SJSA1 (cell line): ENCODE data around the gene PTK6. TPM values are rescaled to one million over a fixed set of nuclear protein-coding genes. Genes with fewer than 3 reads are reported as not detected.

Experiments used
- DNase-seq, 2 experiments: peaks; one replicate each; pipeline ENCODE4 v3.0.0-alpha.2; 2015 to 2020; ENCODE audit warnings: low spot score in 2 of 2, low read depth in 1 of 2
- H3K27ac ChIP-seq: fragments of 250-450 bp; sonication (Bioruptor Pico); 2 replicates; pipeline ENCODE4 v1.5.1; 2020; ENCODE audit warnings: mild to moderate bottlenecking, moderate library complexity
- H3K27me3 ChIP-seq: fragments of 250-450 bp; sonication (Bioruptor Pico); replicated peaks from 2 replicates; pipeline ENCODE4 v1.5.1; 2020; ENCODE audit warnings: mild to moderate bottlenecking, moderate library complexity
- H3K36me3 ChIP-seq: fragments of 250-450 bp; sonication (Bioruptor Pico); 2 replicates; pipeline ENCODE4 v1.5.1; 2020; ENCODE audit warnings: mild to moderate bottlenecking
- H3K4me1 ChIP-seq: fragments of 250-450 bp; sonication (Bioruptor Pico); replicated peaks from 2 replicates; pipeline ENCODE4 v1.6.1; 2021; ENCODE audit warnings: mild to moderate bottlenecking
- H3K4me3 ChIP-seq: fragments of 250-450 bp; sonication (Bioruptor Pico); 2 replicates; pipeline ENCODE4 v1.5.1; 2020; ENCODE audit warnings: mild to moderate bottlenecking
- H3K9me3 ChIP-seq: fragments of 250-450 bp; sonication (Bioruptor Pico); replicated peaks from 2 replicates; pipeline ENCODE4 v1.5.1; 2020; ENCODE audit warnings: mild to moderate bottlenecking
- total RNA-seq: library from RNA; depleted of rRNA; stranded (reverse); fragments of >200 nt; shearing (Covaris generic); gene quantifications from 2 replicates; pipeline ENCODE4 v1.2.3, GENCODE V29; 2014

The PTK6 gene
- total RNA-seq, 1 experiment from 2014 or later, result not detected

DNA sequence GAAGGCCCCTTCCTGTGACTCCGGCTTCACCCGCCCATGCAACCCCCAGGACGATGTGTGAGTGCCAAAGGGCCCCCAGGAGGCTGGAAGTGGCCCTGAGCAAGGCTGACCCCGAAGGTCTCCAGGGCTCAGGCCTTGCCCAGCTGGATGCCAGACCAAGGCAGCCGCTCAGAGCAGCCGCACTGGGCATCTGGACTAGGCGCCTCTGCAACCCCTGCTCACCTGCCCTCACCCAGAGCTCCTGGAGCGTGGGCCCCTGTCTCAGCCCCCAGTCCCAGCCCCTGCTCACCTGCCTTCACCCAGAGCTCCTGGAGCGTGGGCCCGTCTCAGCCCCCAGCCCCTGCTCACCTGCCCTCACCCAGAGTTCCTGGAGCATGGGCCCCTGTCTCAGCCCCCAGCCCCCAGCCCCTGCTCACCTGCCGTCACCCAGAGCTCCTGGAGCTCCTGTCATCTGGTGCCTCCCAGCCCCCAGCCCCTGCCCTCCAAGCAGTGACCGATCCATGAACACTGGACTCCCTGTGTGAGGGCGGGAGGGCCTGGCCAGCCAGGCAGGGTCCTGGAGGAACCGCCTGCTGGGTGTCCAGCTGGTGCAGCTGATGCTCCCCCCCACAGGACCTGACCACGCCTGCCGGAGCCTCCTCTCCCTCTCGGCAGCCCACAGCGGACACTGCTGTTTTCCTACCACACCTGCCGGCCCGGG is 9.2 kb upstream of the PTK6 start:
- Histone ChIP-seq H3K27me3 (peaks cover 35% of the 10 kb centered on the region), H3K36me3 (no peaks in the 10 kb centered on the region), H3K4me3 (no peak overlapping the region), H3K27ac (no peak overlapping the region), H3K4me1 (no peaks in the 10 kb centered on the region), H3K9me3 (no peaks in the 10 kb centered on the region)
- no peak for DNase-seq

DNA sequence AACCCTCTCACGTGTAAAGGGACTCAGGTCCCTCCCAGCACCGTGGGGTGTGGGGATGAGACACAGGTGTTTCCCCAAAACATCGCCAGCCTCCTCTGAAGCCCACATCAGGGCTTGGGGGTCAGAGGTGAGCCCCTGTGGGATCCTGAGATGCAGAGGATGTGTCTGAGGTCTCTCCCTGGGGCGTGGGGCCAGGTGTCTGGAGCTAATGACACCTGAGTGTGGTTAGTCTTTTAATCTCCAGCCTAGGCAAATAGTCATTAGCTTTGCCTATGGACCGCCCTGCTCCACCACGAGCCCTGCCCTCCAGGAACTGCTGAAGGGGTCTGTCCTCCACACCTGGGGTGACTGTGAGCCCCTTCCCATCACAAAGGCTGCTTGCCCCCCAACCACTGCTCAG is 8.6 kb upstream of the PTK6 start:
- H3K9me3 ChIP-seq, result no peaks in the 10 kb centered on the region
- H3K36me3 ChIP-seq, result no peaks in the 10 kb centered on the region
- no peak overlapping the region for H3K27ac ChIP-seq
- DNase-seq, result no peak
- H3K4me3 ChIP-seq, result no peak overlapping the region
- peaks cover 35% of the 10 kb centered on the region for H3K27me3 ChIP-seq
- peaks cover 1% of the 10 kb centered on the region for H3K4me1 ChIP-seq

DNA sequence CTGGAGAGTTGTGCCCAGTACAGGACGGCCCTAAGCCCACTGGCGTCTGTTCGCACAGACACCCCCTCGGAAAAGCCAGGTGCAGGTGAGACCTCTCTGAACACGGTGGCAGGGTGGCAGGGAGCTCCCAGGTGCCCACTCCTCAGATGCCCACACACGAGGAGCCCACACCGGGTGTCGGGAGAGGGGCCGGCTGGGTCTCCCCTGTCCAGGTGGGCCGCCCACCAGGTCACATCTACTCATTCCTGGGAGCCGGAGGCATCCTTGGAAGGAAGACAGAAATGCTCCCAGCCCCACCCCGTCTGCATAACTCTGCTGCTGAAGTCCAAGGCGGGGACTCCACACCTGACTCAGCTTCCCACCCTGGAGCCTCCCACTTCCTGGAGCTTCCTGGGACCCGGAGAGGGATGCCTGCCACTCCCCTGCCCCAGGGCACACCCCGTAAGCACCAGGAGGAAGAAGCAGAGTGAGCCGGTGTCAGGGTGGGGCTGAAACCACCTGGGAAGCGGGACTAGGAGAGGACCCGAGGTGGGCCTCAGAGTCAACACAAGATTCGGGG is 7.9 kb upstream of the PTK6 start:
- DNase-seq, result no peak
- H3K27me3 ChIP-seq, result peaks cover 35% of the 10 kb centered on the region
- no peaks in the 10 kb centered on the region for H3K9me3 ChIP-seq
- no peak overlapping the region for H3K27ac ChIP-seq
- H3K36me3 ChIP-seq, result no peaks in the 10 kb centered on the region
- no peak overlapping the region for H3K4me3 ChIP-seq
- H3K4me1 ChIP-seq, result peaks cover 7% of the 10 kb centered on the region

DNA sequence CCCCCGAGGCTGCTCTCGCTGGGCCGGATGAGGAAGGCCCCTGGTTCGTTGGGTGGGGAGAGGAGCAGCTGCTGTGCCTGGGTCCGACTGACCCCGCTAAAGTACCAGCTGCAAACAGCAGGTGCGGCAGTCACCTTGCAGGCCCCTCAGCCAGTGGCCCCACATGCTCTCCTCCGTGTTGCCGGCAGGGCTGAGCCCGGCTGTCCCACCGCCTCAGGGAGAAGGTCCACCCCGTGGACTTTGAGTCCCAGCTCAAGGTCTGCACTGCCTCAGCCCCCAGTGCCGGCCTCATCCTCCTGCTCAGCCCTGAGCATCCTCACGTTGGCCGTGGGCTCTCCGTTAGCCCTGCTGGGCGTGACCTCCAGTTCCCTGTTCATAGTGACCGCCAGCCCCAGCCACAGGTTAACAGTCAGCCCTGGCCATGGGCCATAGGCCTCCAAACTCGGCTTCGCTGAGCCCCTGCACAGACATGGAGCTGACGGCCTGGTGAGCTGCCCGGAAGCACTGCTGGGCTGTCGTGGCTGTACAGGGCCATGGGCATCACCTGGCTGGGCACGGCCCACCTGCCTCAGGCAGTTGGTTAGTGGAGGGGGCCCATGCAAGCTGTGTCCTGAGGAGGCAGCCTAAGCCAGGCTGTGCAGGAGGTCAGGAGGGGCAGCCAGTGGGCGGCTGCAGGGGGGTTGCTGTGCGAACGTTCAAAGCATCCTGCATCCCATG is 7.2 kb upstream of the PTK6 start:
- DNase-seq, result no peak
- Histone ChIP-seq H3K4me1 (peaks cover 7% of the 10 kb centered on the region), H3K36me3 (no peaks in the 10 kb centered on the region), H3K27me3 (peaks cover 30% of the 10 kb centered on the region), H3K4me3 (no peak overlapping the region), H3K9me3 (no peaks in the 10 kb centered on the region), H3K27ac (no peak overlapping the region)

DNA sequence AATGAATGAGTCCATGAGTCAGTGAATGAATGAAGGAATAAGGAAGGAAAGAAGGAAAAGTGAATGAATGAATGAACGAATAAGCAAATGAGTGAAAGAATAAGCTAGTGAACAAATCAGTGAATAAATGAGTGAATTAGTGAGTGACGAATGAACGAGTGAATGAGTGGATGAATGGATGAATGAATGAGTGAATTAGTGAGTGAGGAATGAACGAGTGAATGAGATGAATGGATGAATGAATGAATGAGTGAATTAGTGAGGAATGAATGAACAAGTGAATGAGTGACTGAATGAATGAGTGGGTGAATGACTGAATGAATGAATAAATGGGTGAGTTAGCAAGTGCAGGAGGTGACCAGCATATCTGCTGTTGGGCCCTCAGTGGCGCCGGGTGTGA is 6.6 kb upstream of the PTK6 start:
- no peak for DNase-seq
- H3K36me3 ChIP-seq, result no peaks in the 10 kb centered on the region
- H3K4me3 ChIP-seq, result no peak overlapping the region
- H3K4me1 ChIP-seq, result peaks cover 7% of the 10 kb centered on the region
- no peak overlapping the region for H3K27ac ChIP-seq
- peaks cover 27% of the 10 kb centered on the region for H3K27me3 ChIP-seq
- H3K9me3 ChIP-seq, result no peaks in the 10 kb centered on the region

DNA sequence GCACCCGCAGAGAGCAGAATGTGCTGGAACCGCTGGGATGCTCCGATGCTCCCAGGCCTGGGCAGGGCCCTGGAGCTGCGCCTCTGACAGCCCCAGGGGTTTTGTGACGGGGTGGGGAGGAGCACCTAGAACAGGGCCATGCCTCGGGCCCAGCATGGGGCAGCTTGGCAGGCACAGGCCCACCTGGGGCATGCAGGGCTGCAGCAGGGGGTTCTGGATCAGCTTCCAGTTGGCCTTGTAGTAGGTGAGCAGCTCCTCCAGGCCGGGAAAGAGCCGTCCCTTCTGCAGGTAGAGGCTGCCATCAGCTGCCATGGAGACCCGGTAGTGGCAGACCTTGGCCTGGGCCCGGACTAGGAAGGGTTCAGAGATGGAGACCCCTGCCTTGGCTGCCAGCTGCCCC is 6.0 kb upstream of the PTK6 start:
- no peaks in the 10 kb centered on the region for H3K36me3 ChIP-seq
- H3K4me1 ChIP-seq, result peaks cover 7% of the 10 kb centered on the region
- H3K27me3 ChIP-seq, result peaks cover 21% of the 10 kb centered on the region
- no peak overlapping the region for H3K4me3 ChIP-seq
- H3K27ac ChIP-seq, result no peak overlapping the region
- no peaks in the 10 kb centered on the region for H3K9me3 ChIP-seq
- DNase-seq, result no peak

DNA sequence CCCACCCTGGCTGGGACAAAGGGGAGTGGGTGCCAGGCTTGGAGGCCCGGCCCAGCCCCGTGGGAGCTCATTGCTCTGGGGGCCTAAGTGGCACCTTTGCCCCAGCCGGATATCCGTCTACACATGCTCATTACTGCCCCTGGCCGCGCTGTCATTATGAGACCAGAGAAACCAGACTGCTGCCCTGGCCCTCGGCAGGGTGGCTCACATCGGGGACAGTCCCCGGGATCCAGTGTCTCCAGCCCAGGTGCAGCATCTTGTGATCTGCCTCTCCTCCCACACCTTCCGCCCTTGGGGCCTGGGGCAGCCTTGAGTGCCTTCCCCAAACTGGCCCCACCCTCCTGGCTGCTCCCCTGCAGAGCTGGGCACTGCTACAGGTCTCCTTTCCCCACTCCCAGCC is 5.5 kb upstream of the PTK6 start:
- Histone ChIP-seq H3K4me3 (no peak overlapping the region), H3K4me1 (peaks cover 10% of the 10 kb centered on the region), H3K36me3 (no peaks in the 10 kb centered on the region), H3K9me3 (no peaks in the 10 kb centered on the region), H3K27me3 (peaks cover 17% of the 10 kb centered on the region), H3K27ac (no peak overlapping the region)
- DNase-seq, result no peak

DNA sequence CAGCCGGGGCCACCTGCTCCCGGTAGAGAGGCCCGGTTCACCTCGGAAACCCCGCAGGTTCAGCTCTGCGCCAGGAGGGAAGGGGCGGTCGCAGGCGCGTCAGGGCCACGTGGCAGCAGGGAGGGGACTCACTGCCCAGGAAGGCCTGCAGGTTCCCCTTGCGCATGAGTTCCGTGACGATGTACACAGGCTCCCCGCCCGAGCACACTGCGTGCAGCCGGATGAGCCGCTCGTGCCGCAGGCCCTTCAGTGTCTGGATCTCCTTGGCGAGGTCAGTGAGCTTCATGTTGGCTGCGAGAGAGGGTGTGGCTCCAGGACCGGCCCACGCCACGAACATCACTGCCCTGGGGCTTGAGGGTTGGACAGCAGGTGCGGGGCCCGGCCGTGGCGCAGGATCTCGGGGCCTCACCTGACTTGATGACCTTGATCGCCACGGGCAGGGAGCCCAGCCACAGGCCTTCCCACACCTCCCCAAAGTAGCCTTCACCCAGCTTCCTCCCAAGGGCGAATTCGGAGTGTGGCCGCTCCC is 4.9 kb upstream of the PTK6 start:
- Histone ChIP-seq H3K4me3 (no peak overlapping the region), H3K27me3 (peaks cover 12% of the 10 kb centered on the region), H3K36me3 (no peaks in the 10 kb centered on the region), H3K27ac (no peak overlapping the region), H3K9me3 (no peaks in the 10 kb centered on the region), H3K4me1 (peaks cover 14% of the 10 kb centered on the region)
- no peak for DNase-seq

DNA sequence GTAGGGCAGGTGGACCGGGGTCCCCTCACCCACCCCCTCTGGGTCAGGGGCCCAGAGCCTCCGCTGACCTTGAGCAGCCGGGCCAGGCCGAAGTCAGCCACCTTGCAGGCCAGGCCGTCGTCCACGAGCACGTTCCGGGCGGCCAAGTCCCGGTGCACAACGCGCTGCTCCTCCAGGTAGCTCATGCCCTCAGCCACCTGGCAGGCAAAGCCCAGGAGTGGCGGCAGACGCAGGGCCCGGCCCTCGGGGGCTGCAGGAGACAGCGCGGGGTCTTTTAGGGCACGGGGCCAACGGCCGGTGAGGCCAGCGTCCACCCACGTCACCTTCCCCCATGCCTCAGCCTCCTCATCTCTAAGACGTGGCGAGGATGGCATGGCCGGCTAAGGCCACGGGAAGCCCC is 4.2 kb upstream of the PTK6 start:
- Histone ChIP-seq H3K36me3 (no peaks in the 10 kb centered on the region), H3K27me3 (peaks cover 7% of the 10 kb centered on the region; the same call in 1 of the 2 replicates), H3K27ac (no peak overlapping the region), H3K4me3 (no peak overlapping the region), H3K9me3 (no peaks in the 10 kb centered on the region), H3K4me1 (peaks cover 14% of the 10 kb centered on the region)
- DNase-seq, result no peak

DNA sequence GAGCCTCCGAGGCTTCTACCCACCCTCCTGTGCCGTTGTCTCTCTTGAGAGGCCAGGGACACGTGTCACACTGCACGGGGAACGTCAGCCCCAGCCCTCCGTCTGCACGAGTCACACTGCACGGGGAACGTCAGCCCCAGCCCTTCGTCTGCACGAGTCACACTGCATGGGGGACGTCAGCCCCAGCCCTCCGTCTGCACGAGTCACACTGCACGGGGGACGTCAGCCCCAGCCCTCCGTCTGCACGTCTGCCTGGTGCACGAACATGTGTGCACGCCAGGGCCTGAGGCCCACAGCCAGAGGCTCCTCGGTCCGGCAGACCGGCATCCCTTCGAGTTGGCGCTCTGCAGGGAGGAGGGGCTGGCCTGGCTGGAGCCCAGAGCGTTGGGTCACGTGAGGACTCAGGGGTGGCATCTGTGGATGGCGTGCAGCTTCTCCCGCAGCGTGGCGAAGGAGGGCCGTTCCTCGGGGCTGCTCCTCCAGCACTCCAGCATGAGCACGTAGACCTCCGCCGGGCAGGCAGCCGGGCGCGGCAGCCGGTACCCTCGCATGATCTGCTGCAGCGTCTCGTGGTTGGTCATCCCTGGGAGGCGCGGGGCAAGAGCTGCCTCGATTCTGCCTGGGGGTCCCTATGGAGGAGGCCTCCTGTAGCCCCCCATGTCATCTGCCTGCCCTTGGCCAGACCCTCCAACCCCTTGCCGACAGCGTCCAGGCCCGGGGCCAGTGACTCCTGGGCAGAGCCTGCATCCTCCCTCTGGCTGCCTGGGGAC is 3.4 kb upstream of the PTK6 start:
- H3K27ac ChIP-seq, result no peak overlapping the region
- H3K36me3 ChIP-seq, result no peaks in the 10 kb centered on the region
- no peak for DNase-seq
- H3K4me1 ChIP-seq, result peaks cover 14% of the 10 kb centered on the region
- H3K27me3 ChIP-seq, result peaks cover 7% of the 10 kb centered on the region; the same call in 1 of the 2 replicates
- H3K9me3 ChIP-seq, result no peaks in the 10 kb centered on the region
- no peak overlapping the region for H3K4me3 ChIP-seq

DNA sequence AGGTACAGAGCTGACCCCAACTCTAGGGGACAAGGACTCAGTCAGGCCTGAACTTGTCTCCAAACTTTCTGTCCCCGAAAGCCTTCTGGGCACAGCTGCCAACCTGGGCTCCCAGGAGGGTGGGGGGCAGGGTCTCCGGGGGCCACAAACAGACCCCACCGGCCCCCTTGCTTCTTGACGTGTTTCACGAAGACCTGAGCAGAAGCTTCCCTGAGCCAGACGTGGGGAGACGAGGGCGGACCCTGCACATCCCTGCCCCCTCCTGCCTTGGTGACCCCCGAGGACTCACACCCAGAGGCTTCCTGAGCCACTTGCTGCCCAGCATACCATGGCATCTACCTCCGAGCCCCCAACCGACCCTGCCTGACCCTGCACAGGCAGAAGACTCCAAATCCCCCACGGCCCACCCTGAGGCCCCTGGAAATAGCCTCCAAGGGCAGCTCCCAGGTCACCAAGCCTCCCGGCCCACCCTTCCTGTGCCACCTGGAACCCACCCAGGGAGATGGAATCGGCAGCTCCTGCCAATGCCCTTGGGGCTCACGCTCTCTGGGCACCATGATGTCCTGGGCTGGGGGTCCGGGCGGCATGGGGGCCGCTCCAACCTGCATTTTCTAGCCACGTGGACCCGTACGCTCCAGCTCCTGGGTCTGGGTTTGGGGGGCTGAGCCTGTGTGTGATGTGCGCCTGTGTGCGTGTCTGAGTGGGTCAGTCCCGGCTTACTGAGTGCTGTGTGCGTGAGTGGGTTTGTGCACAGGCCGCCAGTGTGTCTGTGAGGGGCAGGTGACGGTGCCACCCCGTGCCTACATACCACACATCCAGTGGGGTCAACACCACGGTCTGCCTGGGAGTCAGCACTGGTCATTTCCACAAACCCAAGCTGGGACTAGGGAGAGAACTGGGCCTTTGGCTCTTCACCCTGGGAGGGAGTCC is 2.5 kb upstream of the PTK6 start:
- no peaks in the 10 kb centered on the region for H3K9me3 ChIP-seq
- no peak for DNase-seq
- H3K36me3 ChIP-seq, result no peaks in the 10 kb centered on the region
- H3K4me1 ChIP-seq, result peaks cover 14% of the 10 kb centered on the region
- no peak overlapping the region for H3K27ac ChIP-seq
- no peak overlapping the region for H3K4me3 ChIP-seq
- H3K27me3 ChIP-seq, result peaks cover 14% of the 10 kb centered on the region

DNA sequence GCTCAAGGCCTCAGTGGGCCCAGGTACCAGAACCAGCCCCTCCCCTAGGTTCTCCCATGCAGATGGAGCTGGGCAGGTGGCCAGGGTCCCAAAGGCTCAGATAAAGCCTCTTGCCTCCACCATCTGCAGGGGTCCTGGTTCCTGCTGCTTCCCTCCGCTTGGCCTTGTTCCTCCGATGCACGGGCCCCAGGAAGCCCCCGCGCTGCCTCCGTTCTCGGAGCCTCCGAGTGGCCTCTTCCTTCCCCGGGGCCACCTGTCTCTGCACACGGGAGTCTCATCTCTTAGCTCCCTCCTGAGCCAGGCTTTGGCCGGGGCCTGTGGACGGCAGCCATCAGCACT is 1.9 kb upstream of the PTK6 start:
- Histone ChIP-seq H3K27me3 (peaks cover 18% of the 10 kb centered on the region), H3K27ac (no peak overlapping the region), H3K9me3 (no peaks in the 10 kb centered on the region), H3K36me3 (no peaks in the 10 kb centered on the region), H3K4me1 (peaks cover 14% of the 10 kb centered on the region), H3K4me3 (no peak overlapping the region)
- DNase-seq, result no peak
